ENCODE measurements around the gene GVQW3.
A peak's percentile ranks its signal among the peaks of the same experiment; 100 is the strongest.

The GVQW3 gene

GRCh38 chr11:76380977-76381719 is at the start of gene GVQW3, which contains the start of gene THAP12:
Gene GVQW3, plus strand, starts transcription at chr11:76381323. Its CDS starts 506 bp downstream, at chr11:76381829.
Gene THAP12, minus strand, starts transcription at chr11:76381132. Its CDS starts 296 bp downstream, at chr11:76380836.
- H3K27ac ChIP-seq (ENCODE audit: low read depth, low read length): peak within 1 kb of the TSS; percentile 76
- H3K4me3 ChIP-seq (ENCODE audit: low read depth in 1 of 2, low read length in 2 of 2): peak within 1 kb of the TSS; percentile 82 to 88
- H3K36me3 ChIP-seq (ENCODE audit: insufficient read depth, low read length): no peaks in the 10 kb centered on the region
- no peaks in the 10 kb centered on the region for H3K9me3 ChIP-seq (ENCODE audit: low read length)
- peaks cover 28% of the 10 kb centered on the region for H3K4me1 ChIP-seq (ENCODE audit: insufficient read depth, low read length)
- no peaks in the 10 kb centered on the region for H3K27me3 ChIP-seq (ENCODE audit: control insufficient read depth in 1 of 2, insufficient read depth in 2 of 2, low read length in 2 of 2)
- H3K9ac ChIP-seq (ENCODE audit: low read length): peak within 1 kb of the TSS; percentile 50

- H3K4me1 ChIP-seq (ENCODE audit: insufficient read depth, low read length): peaks cover 5% of the 10 kb centered on the region
- no peak overlapping the region for H3K27ac ChIP-seq (ENCODE audit: low read depth, low read length)
- no peak overlapping the region for H3K4me3 ChIP-seq (ENCODE audit: low read depth in 1 of 2, low read length in 2 of 2)
- no peaks in the 10 kb centered on the region for H3K9me3 ChIP-seq (ENCODE audit: low read length)
- no peaks in the 10 kb centered on the region for H3K27me3 ChIP-seq (ENCODE audit: control insufficient read depth in 1 of 2, insufficient read depth in 2 of 2, low read length in 2 of 2)
- no peaks in the 10 kb centered on the region for H3K36me3 ChIP-seq (ENCODE audit: insufficient read depth, low read length)
- no peak overlapping the region for H3K9ac ChIP-seq (ENCODE audit: low read length)
Observed at GRCh38 chr11:76334826-76335389, 46.2 kb upstream of the GVQW3 start.

GRCh38 chr11:76335842-76336241 is 45.3 kb upstream of the GVQW3 start:
- Histone ChIP-seq H3K27ac (ENCODE audit: low read depth, low read length) (no peak overlapping the region), H3K36me3 (ENCODE audit: insufficient read depth, low read length) (no peaks in the 10 kb centered on the region), H3K4me3 (ENCODE audit: low read depth in 1 of 2, low read length in 2 of 2) (no peak overlapping the region), H3K9me3 (ENCODE audit: low read length) (no peaks in the 10 kb centered on the region), H3K4me1 (ENCODE audit: insufficient read depth, low read length) (peaks cover 7% of the 10 kb centered on the region), H3K27me3 (ENCODE audit: control insufficient read depth in 1 of 2, insufficient read depth in 2 of 2, low read length in 2 of 2) (no peaks in the 10 kb centered on the region), H3K9ac (ENCODE audit: low read length) (no peak overlapping the region)

- no peak overlapping the region for H3K27ac ChIP-seq (ENCODE audit: low read depth, low read length)
- no peaks in the 10 kb centered on the region for H3K9me3 ChIP-seq (ENCODE audit: low read length)
- H3K4me1 ChIP-seq (ENCODE audit: insufficient read depth, low read length): peaks cover 7% of the 10 kb centered on the region
- H3K9ac ChIP-seq (ENCODE audit: low read length): no peak overlapping the region
- H3K36me3 ChIP-seq (ENCODE audit: insufficient read depth, low read length): no peaks in the 10 kb centered on the region
- no peaks in the 10 kb centered on the region for H3K27me3 ChIP-seq (ENCODE audit: control insufficient read depth in 1 of 2, insufficient read depth in 2 of 2, low read length in 2 of 2)
- H3K4me3 ChIP-seq (ENCODE audit: low read depth in 1 of 2, low read length in 2 of 2): no peak overlapping the region
Observed at GRCh38 chr11:76336597-76336996, 44.5 kb upstream of the GVQW3 start.

GRCh38 chr11:76337469-76337868 is 43.7 kb upstream of the GVQW3 start:
- H3K36me3 ChIP-seq (ENCODE audit: insufficient read depth, low read length): no peaks in the 10 kb centered on the region
- no peaks in the 10 kb centered on the region for H3K27me3 ChIP-seq (ENCODE audit: control insufficient read depth in 1 of 2, insufficient read depth in 2 of 2, low read length in 2 of 2)
- peaks cover 7% of the 10 kb centered on the region for H3K4me1 ChIP-seq (ENCODE audit: insufficient read depth, low read length)
- H3K9me3 ChIP-seq (ENCODE audit: low read length): no peaks in the 10 kb centered on the region
- no peak overlapping the region for H3K9ac ChIP-seq (ENCODE audit: low read length)
- no peak overlapping the region for H3K27ac ChIP-seq (ENCODE audit: low read depth, low read length)
- no peak overlapping the region for H3K4me3 ChIP-seq (ENCODE audit: low read depth in 1 of 2, low read length in 2 of 2)

- H3K27ac ChIP-seq (ENCODE audit: low read depth, low read length): no peak overlapping the region
- no peaks in the 10 kb centered on the region for H3K9me3 ChIP-seq (ENCODE audit: low read length)
- H3K4me1 ChIP-seq (ENCODE audit: insufficient read depth, low read length): peaks cover 7% of the 10 kb centered on the region
- H3K9ac ChIP-seq (ENCODE audit: low read length): no peak overlapping the region
- H3K27me3 ChIP-seq (ENCODE audit: control insufficient read depth in 1 of 2, insufficient read depth in 2 of 2, low read length in 2 of 2): no peaks in the 10 kb centered on the region
- no peaks in the 10 kb centered on the region for H3K36me3 ChIP-seq (ENCODE audit: insufficient read depth, low read length)
- H3K4me3 ChIP-seq (ENCODE audit: low read depth in 1 of 2, low read length in 2 of 2): no peak overlapping the region
Observed at GRCh38 chr11:76337923-76338322, 43.2 kb upstream of the GVQW3 start.

GRCh38 chr11:76339221-76339620 is 41.9 kb upstream of the GVQW3 start:
- H3K36me3 ChIP-seq (ENCODE audit: insufficient read depth, low read length): no peaks in the 10 kb centered on the region
- no peaks in the 10 kb centered on the region for H3K27me3 ChIP-seq (ENCODE audit: control insufficient read depth in 1 of 2, insufficient read depth in 2 of 2, low read length in 2 of 2)
- no peak overlapping the region for H3K4me3 ChIP-seq (ENCODE audit: low read depth in 1 of 2, low read length in 2 of 2)
- no peak overlapping the region for H3K27ac ChIP-seq (ENCODE audit: low read depth, low read length)
- peaks cover 7% of the 10 kb centered on the region for H3K4me1 ChIP-seq (ENCODE audit: insufficient read depth, low read length)
- no peak overlapping the region for H3K9ac ChIP-seq (ENCODE audit: low read length)
- H3K9me3 ChIP-seq (ENCODE audit: low read length): no peaks in the 10 kb centered on the region

- Histone ChIP-seq H3K27ac (ENCODE audit: low read depth, low read length) (no peak overlapping the region), H3K9ac (ENCODE audit: low read length) (no peak overlapping the region), H3K36me3 (ENCODE audit: insufficient read depth, low read length) (peaks cover 14% of the 10 kb centered on the region), H3K4me1 (ENCODE audit: insufficient read depth, low read length) (peaks cover 11% of the 10 kb centered on the region), H3K9me3 (ENCODE audit: low read length) (no peaks in the 10 kb centered on the region), H3K4me3 (ENCODE audit: low read depth in 1 of 2, low read length in 2 of 2) (no peak overlapping the region), H3K27me3 (ENCODE audit: control insufficient read depth in 1 of 2, insufficient read depth in 2 of 2, low read length in 2 of 2) (no peaks in the 10 kb centered on the region)
Observed at GRCh38 chr11:76347466-76347865, 33.7 kb upstream of the GVQW3 start.

- Histone ChIP-seq H3K9me3 (ENCODE audit: low read length) (no peaks in the 10 kb centered on the region), H3K4me1 (ENCODE audit: insufficient read depth, low read length) (peaks cover 11% of the 10 kb centered on the region), H3K36me3 (ENCODE audit: insufficient read depth, low read length) (peaks cover 22% of the 10 kb centered on the region), H3K27ac (ENCODE audit: low read depth, low read length) (no peak overlapping the region), H3K27me3 (ENCODE audit: control insufficient read depth in 1 of 2, insufficient read depth in 2 of 2, low read length in 2 of 2) (no peaks in the 10 kb centered on the region), H3K9ac (ENCODE audit: low read length) (no peak overlapping the region), H3K4me3 (ENCODE audit: low read depth in 1 of 2, low read length in 2 of 2) (no peak overlapping the region)
Observed at GRCh38 chr11:76348348-76348747, 32.8 kb upstream of the GVQW3 start.

GRCh38 chr11:76355172-76355571 is 26.0 kb upstream of the GVQW3 start:
- Histone ChIP-seq H3K36me3 (ENCODE audit: insufficient read depth, low read length) (peaks cover 26% of the 10 kb centered on the region), H3K9me3 (ENCODE audit: low read length) (no peaks in the 10 kb centered on the region), H3K4me1 (ENCODE audit: insufficient read depth, low read length) (no peaks in the 10 kb centered on the region), H3K27me3 (ENCODE audit: control insufficient read depth in 1 of 2, insufficient read depth in 2 of 2, low read length in 2 of 2) (no peaks in the 10 kb centered on the region), H3K9ac (ENCODE audit: low read length) (no peak overlapping the region), H3K4me3 (ENCODE audit: low read depth in 1 of 2, low read length in 2 of 2) (no peak overlapping the region), H3K27ac (ENCODE audit: low read depth, low read length) (no peak overlapping the region)

- Histone ChIP-seq H3K4me1 (ENCODE audit: insufficient read depth, low read length) (no peaks in the 10 kb centered on the region), H3K4me3 (ENCODE audit: low read depth in 1 of 2, low read length in 2 of 2) (no peak overlapping the region), H3K36me3 (ENCODE audit: insufficient read depth, low read length) (no peaks in the 10 kb centered on the region), H3K9ac (ENCODE audit: low read length) (no peak overlapping the region), H3K9me3 (ENCODE audit: low read length) (no peaks in the 10 kb centered on the region), H3K27ac (ENCODE audit: low read depth, low read length) (no peak overlapping the region), H3K27me3 (ENCODE audit: control insufficient read depth in 1 of 2, insufficient read depth in 2 of 2, low read length in 2 of 2) (no peaks in the 10 kb centered on the region)
Observed at GRCh38 chr11:76361374-76361773, 19.7 kb upstream of the GVQW3 start.

GRCh38 chr11:76361776-76362175 is 19.3 kb upstream of the GVQW3 start:
- Histone ChIP-seq H3K9me3 (ENCODE audit: low read length) (no peaks in the 10 kb centered on the region), H3K27me3 (ENCODE audit: control insufficient read depth in 1 of 2, insufficient read depth in 2 of 2, low read length in 2 of 2) (no peaks in the 10 kb centered on the region), H3K4me1 (ENCODE audit: insufficient read depth, low read length) (no peaks in the 10 kb centered on the region), H3K36me3 (ENCODE audit: insufficient read depth, low read length) (no peaks in the 10 kb centered on the region), H3K27ac (ENCODE audit: low read depth, low read length) (no peak overlapping the region), H3K9ac (ENCODE audit: low read length) (no peak overlapping the region), H3K4me3 (ENCODE audit: low read depth in 1 of 2, low read length in 2 of 2) (no peak overlapping the region)
